ENCODE measurements around the gene ZDHHC21.
A peak's percentile ranks its signal among the peaks of the same experiment; 100 is the strongest.

- peak; percentile 3 for TF ChIP-seq CTCF (IDR thresholded peaks at IDR 0.05)
- no peak for TF ChIP-seq EZH2phosphoT487 (IDR thresholded peaks at IDR 0.05)
These were observed 60.1 kb downstream of the ZDHHC21 start for GRCh38 chr9:14633148-14633547.
